Neutrophil (primary cell): Measurements from ENCODE around the gene SHD.

Experiments
- H3K27ac ChIP-seq: fragments of 200-600 bp; sonication (generic); 2 replicates; pipeline ENCODE4 v1.5.1; 2016; ENCODE audit warnings: mild to moderate bottlenecking, moderate library complexity
- H3K27me3 ChIP-seq: fragments of 200-600 bp; sonication (generic); 2 replicates; pipeline ENCODE4 v1.6.0; 2016; ENCODE audit warnings: mild to moderate bottlenecking
- H3K36me3 ChIP-seq: fragments of 200-600 bp; sonication (generic); 2 replicates; pipeline ENCODE4 v1.5.1; 2017
- H3K4me1 ChIP-seq, 2 experiments: fragments of 200-600 bp in 1 of 2; sonication (generic) in 1 of 2; 1 replicate in 1 of 2; 2 replicates in 1 of 2; pipeline versions ENCODE4 v1.5.1 to v1.6.1; 2013 to 2016; ENCODE audit warnings: low read depth in 1 of 2, low read length in 1 of 2, mild to moderate bottlenecking in 1 of 2, moderate library complexity in 1 of 2; ENCODE audit not compliant: control insufficient read depth in 1 of 2, insufficient read depth in 1 of 2
- H3K4me3 ChIP-seq, 2 experiments: fragments of 200-600 bp in 1 of 2; sonication (generic) in 1 of 2; 1 replicate in 1 of 2; 2 replicates in 1 of 2; pipeline ENCODE4 v1.5.1; 2013 to 2016; ENCODE audit warnings: low read depth in 1 of 2, low read length in 1 of 2, mild to moderate bottlenecking in 1 of 2, moderate library complexity in 1 of 2
- H3K9me3 ChIP-seq: fragments of 200-600 bp; sonication (generic); 2 replicates; pipeline ENCODE4 v1.5.1; 2016
- TF ChIP-seq, protein P1 (sequence below): fragments of 200-600 bp; sonication (generic); IDR thresholded peaks from 2 replicates; pipeline ENCODE4 v1.5.1; 2016; ENCODE audit warnings: antibody characterized with exemption

Gene SHD

GRCh38 chr19:4305659-4306058 lies 26.6 kb downstream of the SHD start:
- H3K27me3 ChIP-seq = peaks cover 33% of the 10 kb centered on the region
- no peaks in the 10 kb centered on the region for H3K9me3 ChIP-seq
- H3K4me1 ChIP-seq = no peaks in the 10 kb centered on the region
- no peak overlapping the region for H3K27ac ChIP-seq
- H3K36me3 ChIP-seq = no peaks in the 10 kb centered on the region
- no peak overlapping the region for H3K4me3 ChIP-seq
- TF ChIP-seq, protein P1, sequence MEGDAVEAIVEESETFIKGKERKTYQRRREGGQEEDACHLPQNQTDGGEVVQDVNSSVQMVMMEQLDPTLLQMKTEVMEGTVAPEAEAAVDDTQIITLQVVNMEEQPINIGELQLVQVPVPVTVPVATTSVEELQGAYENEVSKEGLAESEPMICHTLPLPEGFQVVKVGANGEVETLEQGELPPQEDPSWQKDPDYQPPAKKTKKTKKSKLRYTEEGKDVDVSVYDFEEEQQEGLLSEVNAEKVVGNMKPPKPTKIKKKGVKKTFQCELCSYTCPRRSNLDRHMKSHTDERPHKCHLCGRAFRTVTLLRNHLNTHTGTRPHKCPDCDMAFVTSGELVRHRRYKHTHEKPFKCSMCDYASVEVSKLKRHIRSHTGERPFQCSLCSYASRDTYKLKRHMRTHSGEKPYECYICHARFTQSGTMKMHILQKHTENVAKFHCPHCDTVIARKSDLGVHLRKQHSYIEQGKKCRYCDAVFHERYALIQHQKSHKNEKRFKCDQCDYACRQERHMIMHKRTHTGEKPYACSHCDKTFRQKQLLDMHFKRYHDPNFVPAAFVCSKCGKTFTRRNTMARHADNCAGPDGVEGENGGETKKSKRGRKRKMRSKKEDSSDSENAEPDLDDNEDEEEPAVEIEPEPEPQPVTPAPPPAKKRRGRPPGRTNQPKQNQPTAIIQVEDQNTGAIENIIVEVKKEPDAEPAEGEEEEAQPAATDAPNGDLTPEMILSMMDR = no peak

GRCh38 chr19:4310247-4311121 lies 31.4 kb downstream of the SHD start:
- H3K4me3 ChIP-seq = no peak overlapping the region
- H3K27me3 ChIP-seq = peaks cover 3% of the 10 kb centered on the region
- H3K9me3 ChIP-seq = no peaks in the 10 kb centered on the region
- H3K27ac ChIP-seq = no peak overlapping the region
- H3K36me3 ChIP-seq = no peaks in the 10 kb centered on the region
- H3K4me1 ChIP-seq = peaks cover 0 to 7% of the 10 kb centered on the region in 2 experiments
- TF ChIP-seq, protein P1 = no peak

DNA sequence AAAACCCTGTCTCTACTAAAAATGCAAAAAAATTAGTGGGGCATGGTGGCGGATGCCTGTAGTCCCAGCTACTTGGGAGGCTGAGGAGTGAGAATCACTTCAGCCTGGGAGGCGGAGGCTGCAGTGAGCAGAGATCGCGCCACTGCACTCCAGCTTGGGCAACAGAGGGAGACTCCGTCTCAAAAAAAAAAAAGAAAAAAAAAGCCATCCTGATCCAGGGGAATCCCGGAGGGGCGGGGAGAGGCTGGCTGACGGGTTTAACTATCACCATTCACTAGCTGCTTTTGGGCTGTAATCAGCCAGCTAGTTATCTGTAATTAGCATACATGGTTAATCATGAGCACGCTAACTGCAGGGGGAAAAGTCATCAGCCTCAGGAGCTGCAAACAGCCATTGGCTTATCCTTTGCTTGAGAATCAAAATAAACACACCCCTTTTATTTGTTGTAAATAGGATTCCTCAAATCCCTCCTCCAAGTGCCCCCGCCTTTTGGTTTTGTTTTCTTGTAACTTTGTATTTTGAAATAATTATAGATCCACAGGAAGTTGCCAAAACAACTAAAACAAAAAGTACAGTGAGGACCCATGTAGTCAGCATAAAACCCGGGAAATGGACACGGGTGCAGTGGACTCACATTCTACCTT lies 34.9 kb downstream of the SHD start:
- Histone ChIP-seq H3K27me3 (no peaks in the 10 kb centered on the region), H3K36me3 (no peaks in the 10 kb centered on the region), H3K9me3 (no peaks in the 10 kb centered on the region), H3K27ac (no peak overlapping the region), H3K4me3 (no peak overlapping the region), H3K4me1 (peaks cover 0 to 7% of the 10 kb centered on the region in 2 experiments)
- TF ChIP-seq, protein P1 = no peak

GRCh38 chr19:4316956-4317355 lies 37.9 kb downstream of the SHD start:
- no peak overlapping the region for H3K4me3 ChIP-seq
- H3K9me3 ChIP-seq = peaks cover 3% of the 10 kb centered on the region
- no peaks in the 10 kb centered on the region for H3K27me3 ChIP-seq
- TF ChIP-seq, protein P1 = no peak
- no peaks in the 10 kb centered on the region for H3K36me3 ChIP-seq
- peaks cover 0 to 7% of the 10 kb centered on the region in 2 experiments for H3K4me1 ChIP-seq
- H3K27ac ChIP-seq = no peak overlapping the region

DNA sequence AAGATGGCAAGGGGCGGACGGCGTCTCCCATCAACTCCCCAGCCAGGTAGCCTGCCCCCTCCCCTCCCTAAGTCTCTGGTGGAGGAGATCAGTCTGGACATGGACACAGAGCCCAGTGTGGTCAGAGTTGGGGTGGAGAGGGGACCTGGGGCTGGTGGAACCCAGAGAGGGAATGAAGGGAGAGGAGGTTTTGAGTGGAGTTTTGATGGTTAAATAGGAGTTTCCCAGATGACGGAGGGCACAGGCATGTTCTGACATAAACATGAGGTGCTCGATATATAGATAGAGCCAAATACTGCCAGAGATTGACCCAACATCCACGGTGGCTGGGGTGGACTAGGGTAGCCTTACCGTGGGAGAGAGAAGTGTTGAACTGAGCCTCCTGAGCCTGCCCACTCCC lies 39.4 kb downstream of the SHD start:
- Histone ChIP-seq H3K4me3 (no peak overlapping the region), H3K4me1 (peaks cover 0 to 7% of the 10 kb centered on the region in 2 experiments), H3K36me3 (no peaks in the 10 kb centered on the region), H3K9me3 (peaks cover 8% of the 10 kb centered on the region), H3K27me3 (no peaks in the 10 kb centered on the region), H3K27ac (no peak overlapping the region)
- TF ChIP-seq, protein P1 = no peak
